GDM1 (cell line): ENCODE data around the gene RAB18.
"Not testable (repeated sequence)": the region's sequence is repeated elsewhere in the genome, so short reads cannot be mapped to it uniquely, and the experiment has no call there.

Source experiments
- DNase-seq: peaks from one replicate; lab custom pipeline; 2025; lab: John Stamatoyannopoulos, UW

The RAB18 gene

GRCh38 chr10:27504007-27504807 lies at the start of gene RAB18:
Gene RAB18 (plus strand): TSS chr10:27504304. CDS start chr10:27504370, 66 bp downstream.
- DNase-seq: peak; percentile 97

GRCh38 chr10:27454837-27455236 lies 49.3 kb upstream of the RAB18 start:
- DNase-seq: no peak

DNA sequence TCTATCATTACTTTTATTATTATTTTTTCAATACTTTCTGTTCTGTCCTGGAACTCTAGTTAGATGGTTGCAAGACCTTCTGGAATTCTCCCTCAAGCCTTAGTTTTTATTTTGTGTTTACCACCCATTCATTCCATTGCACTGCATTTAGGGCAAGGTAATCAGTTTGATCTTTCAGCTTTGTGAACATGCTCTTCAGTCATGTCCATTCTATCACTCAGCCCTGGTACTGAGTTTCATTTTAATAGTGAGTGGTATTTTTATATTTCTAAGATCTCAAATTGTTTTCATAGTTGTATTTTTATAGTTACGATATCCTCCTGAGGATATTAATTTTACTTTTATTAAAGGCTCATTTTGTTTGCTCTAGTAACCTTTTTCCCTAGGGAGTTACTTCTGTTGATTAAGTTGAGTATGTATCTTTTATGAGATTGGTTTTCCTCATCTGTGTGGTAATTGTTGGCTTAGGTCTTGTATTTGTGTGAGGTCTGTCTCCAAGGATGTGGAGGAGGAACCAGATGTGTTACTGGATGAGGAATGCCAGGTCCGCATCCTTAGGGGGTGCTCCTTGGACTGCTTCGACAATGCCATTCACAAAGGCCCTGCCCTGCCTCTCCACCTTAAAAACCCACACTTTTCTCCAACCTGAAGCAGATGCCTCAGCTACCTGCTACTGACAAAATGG lies 46.7 kb upstream of the RAB18 start:
- DNase-seq: no peak

- no peak for DNase-seq
Measured at GRCh38 chr10:27457966-27458365, 46.1 kb upstream of the RAB18 start.

- DNase-seq: no peak
Measured at GRCh38 chr10:27461312-27461711, 42.8 kb upstream of the RAB18 start.

DNA sequence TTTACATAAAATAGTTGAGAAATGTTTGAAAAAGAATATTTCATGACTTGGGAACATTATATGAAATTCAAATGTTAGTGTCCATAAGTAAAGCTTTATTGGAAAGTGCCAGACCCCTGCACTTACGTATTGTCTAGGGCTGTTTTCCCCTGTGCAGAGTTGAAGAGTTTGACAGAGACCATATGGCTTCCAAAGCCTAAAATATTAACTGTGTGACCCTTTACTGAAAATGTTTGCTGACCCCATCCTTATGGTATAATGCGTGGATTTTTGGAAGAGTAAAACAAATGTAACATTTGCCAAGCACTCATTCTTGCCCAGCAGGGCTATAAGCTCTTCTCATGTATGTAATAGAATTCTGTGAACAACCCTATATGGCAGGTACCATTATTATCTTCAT lies 40.1 kb upstream of the RAB18 start:
- DNase-seq: no peak

DNA sequence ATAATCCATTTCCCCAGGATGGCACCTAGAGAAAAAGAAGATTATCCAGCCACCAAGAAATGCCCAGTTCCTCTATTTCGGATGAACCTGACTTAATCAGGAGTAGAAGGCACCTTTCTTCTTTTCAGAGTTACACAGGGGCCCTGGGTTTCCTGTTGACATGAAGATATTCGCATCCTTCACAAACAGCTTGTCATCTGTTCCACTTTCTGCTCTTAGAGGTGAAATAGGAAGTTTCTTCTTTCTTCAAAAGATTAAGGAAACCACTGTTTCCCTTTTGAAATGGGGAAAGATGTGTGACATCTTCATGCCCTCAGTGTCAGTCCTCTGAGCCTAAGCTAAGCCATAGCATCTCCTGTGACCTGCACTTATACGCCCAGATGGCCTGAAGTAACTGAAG lies 39.1 kb upstream of the RAB18 start:
- DNase-seq: no peak

- DNase-seq: not testable (repeated sequence)
Measured at GRCh38 chr10:27465596-27465995, 38.5 kb upstream of the RAB18 start.

DNA sequence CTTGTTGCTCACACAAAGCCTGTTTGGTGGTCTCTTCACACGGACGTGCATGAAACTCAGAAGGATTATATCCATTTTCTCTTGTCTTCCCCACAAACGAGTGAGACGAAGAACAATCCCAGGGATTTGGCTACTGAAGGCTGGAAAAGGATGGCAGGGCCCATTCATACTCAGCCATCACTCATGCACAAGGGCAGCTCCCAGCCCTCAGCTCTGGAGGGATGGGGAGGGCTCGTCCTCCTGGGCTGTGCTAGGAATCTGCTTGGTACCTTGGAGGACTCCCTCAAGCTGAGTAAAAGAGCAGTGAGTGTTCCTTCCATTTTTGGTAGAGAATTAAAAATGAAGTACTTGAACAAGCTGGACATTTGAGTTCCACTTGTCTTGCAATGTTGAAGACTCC lies 33.2 kb upstream of the RAB18 start:
- no peak for DNase-seq

DNA sequence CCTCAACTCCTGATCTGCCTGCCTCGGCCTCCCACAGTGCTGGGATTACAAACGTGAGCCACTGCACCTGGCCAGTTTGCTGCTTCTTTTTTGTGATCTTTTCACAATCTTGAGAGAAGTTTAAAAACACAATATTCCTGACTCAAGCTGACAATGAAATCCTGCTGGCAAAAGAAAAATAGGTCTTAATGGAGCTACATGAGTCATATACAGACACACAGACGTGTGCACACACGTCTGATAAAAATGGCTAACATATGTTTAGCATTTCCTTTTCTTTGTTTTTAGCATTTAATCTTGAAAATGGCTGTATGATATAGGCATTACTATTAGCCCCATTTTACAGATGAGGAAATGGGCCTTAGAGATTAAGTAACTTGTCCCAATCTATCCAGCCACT lies 29.4 kb upstream of the RAB18 start:
- DNase-seq: no peak

GRCh38 chr10:27479016-27479415 lies 25.1 kb upstream of the RAB18 start:
- DNase-seq: no peak

- no peak for DNase-seq
Measured at GRCh38 chr10:27481486-27481885, 22.6 kb upstream of the RAB18 start.

DNA sequence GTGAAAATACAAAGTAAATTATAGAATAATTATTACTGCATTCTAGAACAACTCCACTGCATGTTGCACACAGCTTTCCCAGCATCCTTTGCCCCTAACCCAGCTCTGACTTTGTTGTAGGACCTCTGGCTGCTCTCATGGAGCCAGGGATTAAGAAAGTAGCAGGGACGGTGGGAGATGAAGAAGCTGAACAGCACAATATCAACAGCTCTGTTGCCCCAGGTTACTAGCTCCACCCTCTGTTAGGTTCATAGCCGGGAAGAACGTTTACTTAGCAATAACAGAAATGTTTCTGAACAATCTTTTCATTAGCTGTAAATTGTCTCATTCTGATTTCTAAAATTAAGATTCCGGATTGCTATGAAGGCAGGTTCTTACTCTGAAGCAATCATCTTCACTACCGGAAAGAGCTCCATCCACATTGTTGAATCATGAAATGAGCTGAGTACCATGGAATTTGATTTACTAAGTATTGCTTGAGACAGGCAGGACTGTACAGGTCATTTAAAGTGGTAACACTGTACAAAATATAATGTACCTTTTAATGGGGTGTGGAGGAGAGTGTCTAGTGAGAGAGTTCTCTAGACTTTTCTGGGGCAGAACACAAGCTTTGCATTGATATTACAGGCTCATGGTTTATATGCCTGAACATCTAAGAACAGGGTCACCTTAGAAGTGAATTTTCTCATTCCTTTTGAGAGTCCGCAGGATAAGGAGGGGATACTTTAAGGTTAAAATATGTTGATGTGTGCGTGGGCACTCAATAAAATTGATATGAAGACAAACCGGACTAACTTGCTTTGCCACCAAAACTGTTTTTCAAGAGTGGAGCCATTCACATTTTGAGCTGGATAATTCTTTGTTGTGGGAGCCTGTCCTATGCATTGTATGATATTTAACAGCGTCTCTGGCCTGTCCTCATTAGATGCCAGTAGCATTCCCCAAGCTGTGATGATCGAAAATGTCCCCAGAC lies 20.8 kb upstream of the RAB18 start:
- DNase-seq: no peak

- no peak for DNase-seq
Measured at GRCh38 chr10:27485368-27485767, 18.7 kb upstream of the RAB18 start.

DNA sequence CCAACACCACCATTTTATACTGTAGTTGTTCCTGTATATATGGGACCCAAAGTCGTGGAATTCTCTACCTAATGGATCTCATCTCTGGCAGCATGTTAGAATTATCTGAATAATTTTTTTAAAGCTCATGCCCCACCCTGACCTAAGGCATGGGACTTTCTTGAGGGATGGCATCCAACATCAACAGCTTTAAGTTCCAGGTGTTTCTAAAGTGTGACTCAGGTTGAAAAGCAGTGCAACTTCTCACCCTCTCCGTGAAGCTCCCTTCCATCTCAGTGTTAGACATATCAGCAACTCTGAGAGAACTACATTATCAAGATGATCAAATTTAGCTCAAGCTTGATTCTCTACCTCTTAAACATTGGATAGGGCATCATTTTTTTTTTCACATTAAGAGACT lies 18.1 kb upstream of the RAB18 start:
- no peak for DNase-seq

GRCh38 chr10:27490807-27491206 lies 13.3 kb upstream of the RAB18 start:
- no peak for DNase-seq

DNA sequence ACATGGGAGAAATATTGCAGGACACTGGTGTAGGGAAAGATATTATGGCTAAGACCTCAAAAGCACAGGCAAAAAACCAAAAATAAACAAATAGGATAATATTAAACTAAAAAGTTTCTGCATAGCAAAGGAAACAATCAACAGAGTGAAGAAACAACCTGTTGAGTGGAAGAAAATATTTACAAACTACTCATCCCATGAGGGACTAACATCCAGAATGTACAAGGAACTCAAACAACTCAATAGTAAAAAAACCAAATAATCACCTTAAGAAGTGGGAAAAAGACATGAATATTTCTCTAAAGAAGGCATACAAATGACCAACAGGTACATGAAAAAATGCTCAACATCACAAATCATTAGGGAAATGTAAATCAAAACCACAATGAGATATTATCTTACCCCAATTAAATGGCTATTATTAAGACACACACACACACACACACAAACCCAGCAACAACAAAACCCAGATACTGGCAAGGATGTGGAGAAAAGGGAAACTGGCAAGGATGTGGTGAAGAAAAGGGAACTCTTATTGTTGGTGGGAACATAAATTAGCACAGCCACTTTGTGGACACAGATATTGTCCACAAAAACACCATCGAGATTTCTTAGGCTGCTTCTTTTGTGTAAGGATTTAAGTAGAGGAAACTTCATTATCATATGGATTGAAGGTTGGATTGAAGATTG lies 9.8 kb upstream of the RAB18 start:
- DNase-seq: no peak

- no peak for DNase-seq
Measured at GRCh38 chr10:27496137-27496536, 8.0 kb upstream of the RAB18 start.

GRCh38 chr10:27500096-27500495 lies 4.0 kb upstream of the RAB18 start:
- no peak for DNase-seq

GRCh38 chr10:27500886-27501285 lies 3.2 kb upstream of the RAB18 start:
- no peak for DNase-seq

DNA sequence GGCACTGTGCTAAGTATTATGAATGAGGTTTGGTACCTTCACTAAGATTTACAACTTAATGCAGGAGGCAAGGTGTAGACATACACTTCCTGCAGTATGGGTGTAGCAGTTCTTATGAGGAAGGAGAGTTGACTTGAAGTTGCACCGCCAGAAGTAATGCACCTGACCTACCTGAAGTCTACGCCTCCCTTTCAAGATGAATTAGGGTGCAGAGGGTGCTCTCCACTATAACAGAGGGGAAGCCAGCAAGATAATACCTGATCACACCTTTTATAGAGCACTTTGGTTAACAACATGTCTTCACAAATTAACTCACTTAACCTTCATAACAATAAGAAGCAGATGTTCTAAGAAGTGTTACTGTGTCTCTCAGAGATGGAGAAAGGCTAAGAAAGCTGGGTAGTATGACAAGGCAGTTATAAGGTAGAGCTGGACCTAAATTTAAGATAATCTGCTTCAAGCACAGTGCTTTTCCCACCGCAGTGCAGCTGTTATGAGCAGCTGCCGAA lies 552 bp upstream of the RAB18 start:
- no peak for DNase-seq
